ENCODE results near the gene RNPS1.

The RNPS1 gene

GRCh38 chr16:2229091-2229490 lies 38.8 kb downstream of the RNPS1 start:
- CTCF ChIA-PET = no interaction called here
- TF ChIP-seq CTCF (IDR thresholded peaks at IDR 0.05; ENCODE audit: control extremely low read depth, extremely low read depth, low read depth, missing control alignments) = no peak
- POLR2A ChIA-PET = no interaction called here

GRCh38 chr16:2228161-2228824 lies 39.6 kb downstream of the RNPS1 start:
- ChIA-PET POLR2A (interaction anchor here (0.6 to 0.7 kb wide), 2 partner anchors 212 to 300 kb away, joined by 3 to 8 read pairs; no protein-coding TSS in a partner anchor), CTCF (interaction anchor here (0.9 kb wide), 1 partner anchor 17 kb away, joined by 3 read pairs; no protein-coding TSS in a partner anchor)
- DNase-seq (ENCODE audit: extremely low spot score) = no peak
- TF ChIP-seq CTCF (IDR thresholded peaks at IDR 0.05; ENCODE audit: control extremely low read depth, extremely low read depth, low read depth, missing control alignments) = no peak

More at GRCh38 chr16:2229091-2229490, 38.8 kb downstream of the RNPS1 start:
- DNase-seq (ENCODE audit: extremely low spot score) = no peak

- POLR2A ChIA-PET = no interaction called here
- TF ChIP-seq CTCF (IDR thresholded peaks at IDR 0.05; ENCODE audit: control extremely low read depth, extremely low read depth, low read depth, missing control alignments) = no peak
- no peak for DNase-seq (ENCODE audit: extremely low spot score)
- CTCF ChIA-PET = interaction anchor here (1.3 kb wide), 2 partner anchors 25 to 274 kb away, joined by 3 to 5 read pairs; partner anchors contain the start of gene ECI1
Observed at GRCh38 chr16:2226918-2227317, 41.0 kb downstream of the RNPS1 start.

GRCh38 chr16:2226245-2226793 lies 41.6 kb downstream of the RNPS1 start:
- no peak for TF ChIP-seq CTCF (IDR thresholded peaks at IDR 0.05; ENCODE audit: control extremely low read depth, extremely low read depth, low read depth, missing control alignments)
- no peak for DNase-seq (ENCODE audit: extremely low spot score)
- POLR2A ChIA-PET = no interaction called here
- CTCF ChIA-PET = interaction anchor here (1.3 kb wide), 2 partner anchors 25 to 275 kb away, joined by 3 to 5 read pairs; partner anchors contain the start of gene ECI1

GRCh38 chr16:2223942-2224486 lies 43.9 kb downstream of the RNPS1 start:
- POLR2A ChIA-PET = no interaction called here
- TF ChIP-seq CTCF (IDR thresholded peaks at IDR 0.05; ENCODE audit: control extremely low read depth, extremely low read depth, low read depth, missing control alignments) = peak; percentile 25
- DNase-seq (ENCODE audit: extremely low spot score) = peak; percentile 56
- CTCF ChIA-PET = no interaction called here

- ChIA-PET CTCF (interaction anchor here (0.9 kb wide), 1 partner anchor 17 kb away, joined by 4 read pairs; no protein-coding TSS in a partner anchor), POLR2A (interaction anchor here (0.6 kb wide), 1 partner anchor 42 kb away, joined by 5 read pairs; no protein-coding TSS in a partner anchor)
- no peak for TF ChIP-seq CTCF (IDR thresholded peaks at IDR 0.05; ENCODE audit: control extremely low read depth, extremely low read depth, low read depth, missing control alignments)
- DNase-seq (ENCODE audit: extremely low spot score) = peak; percentile 100
Observed at GRCh38 chr16:2223221-2223941, 44.5 kb downstream of the RNPS1 start, which contains the start of gene E4F1. E4F1 (plus strand) TSS chr16:2223591; CDS start chr16:2223614, 23 bp downstream.

Data from GM10248 (cell line).